ENCODE data around the gene ANXA10.
A peak's percentile ranks its signal among the peaks of the same experiment; 100 is the strongest.

GRCh38 chr4:168218645-168219044 is 126.3 kb downstream of the ANXA10 start:
- TF ChIP-seq MAFK (IDR thresholded peaks at IDR 0.05; ENCODE audit: low read depth, low read length) (no peak), CTCF (conservative IDR thresholded peaks at IDR 0.05; ENCODE audit: low read depth, low read length) (no peak), POLR2A (IDR thresholded peaks at IDR 0.05; ENCODE audit: low read depth, low read length) (no peak), RFX5 (IDR thresholded peaks at IDR 0.05; ENCODE audit: low read depth, low read length) (no peak), CEBPB (IDR thresholded peaks at IDR 0.05; ENCODE audit: low read depth, low read length) (no peak), USF2 (IDR thresholded peaks at IDR 0.05; ENCODE audit: low read depth, low read length) (no peak), ELK1 (IDR thresholded peaks at IDR 0.05; ENCODE audit: borderline replicate concordance, low read depth, low read length) (no peak), MAZ (IDR thresholded peaks at IDR 0.05; ENCODE audit: borderline replicate concordance, low read depth, low read length) (no peak), BHLHE40 (IDR thresholded peaks at IDR 0.05; ENCODE audit: low read depth, low read length) (no peak), MXI1 (IDR thresholded peaks at IDR 0.05; ENCODE audit: borderline replicate concordance, low read depth, low read length) (no peak), FOS (IDR thresholded peaks at IDR 0.05; ENCODE audit: low read depth, low read length) (peak; percentile 34; the same call in 1 of the 2 replicates), RCOR1 (IDR thresholded peaks at IDR 0.05; ENCODE audit: insufficient replicate concordance, low read length) (no peak), SMC3 (IDR thresholded peaks at IDR 0.05; ENCODE audit: low read depth, low read length) (no peak), RAD21 (IDR thresholded peaks at IDR 0.05; ENCODE audit: low read length) (no peak)
